Limb (tissue), 2 donors: ENCODE measurements around the gene DICER1.
"Not testable (repeated sequence)": the region's sequence is repeated elsewhere in the genome, so short reads cannot be mapped to it uniquely, and the experiment has no call there.

Experiments
- DNase-seq, 2 donors: peaks; one replicate each; pipeline ENCODE4 v3.0.0-alpha.2; 2016; ENCODE audit errors: extremely low spot score in 2 of 2

Gene DICER1

GRCh38 chr14:95151561-95151960 is 5.8 kb downstream of the DICER1 start:
- no peak for DNase-seq

DNA sequence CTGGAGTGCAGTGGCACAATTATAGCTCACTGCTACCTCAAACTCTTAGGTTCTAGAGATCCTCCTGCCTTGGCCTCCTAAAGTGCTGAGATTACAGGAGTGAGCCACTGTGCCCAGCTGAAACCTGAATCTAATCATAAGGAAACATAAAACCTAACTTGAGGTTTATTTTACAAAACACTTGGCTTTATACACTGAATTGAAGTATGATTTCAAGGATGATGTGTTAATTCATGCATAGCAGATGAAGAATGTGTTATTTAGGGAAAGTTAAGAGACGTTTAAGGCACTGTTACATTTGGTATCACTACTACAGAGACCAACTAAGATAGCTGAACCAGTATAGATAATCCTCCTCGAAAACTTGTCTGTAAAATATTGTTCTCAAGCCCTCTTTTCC is 6.4 kb downstream of the DICER1 start:
- no peak for DNase-seq

- no peak for DNase-seq
Measured at GRCh38 chr14:95149441-95149840, 7.9 kb downstream of the DICER1 start.

GRCh38 chr14:95147597-95147996 is 9.7 kb downstream of the DICER1 start:
- no peak for DNase-seq

GRCh38 chr14:95146079-95146771 is 11.1 kb downstream of the DICER1 start:
- no peak for DNase-seq

- DNase-seq, result no peak
Measured at GRCh38 chr14:95144849-95145248, 12.5 kb downstream of the DICER1 start.

DNA sequence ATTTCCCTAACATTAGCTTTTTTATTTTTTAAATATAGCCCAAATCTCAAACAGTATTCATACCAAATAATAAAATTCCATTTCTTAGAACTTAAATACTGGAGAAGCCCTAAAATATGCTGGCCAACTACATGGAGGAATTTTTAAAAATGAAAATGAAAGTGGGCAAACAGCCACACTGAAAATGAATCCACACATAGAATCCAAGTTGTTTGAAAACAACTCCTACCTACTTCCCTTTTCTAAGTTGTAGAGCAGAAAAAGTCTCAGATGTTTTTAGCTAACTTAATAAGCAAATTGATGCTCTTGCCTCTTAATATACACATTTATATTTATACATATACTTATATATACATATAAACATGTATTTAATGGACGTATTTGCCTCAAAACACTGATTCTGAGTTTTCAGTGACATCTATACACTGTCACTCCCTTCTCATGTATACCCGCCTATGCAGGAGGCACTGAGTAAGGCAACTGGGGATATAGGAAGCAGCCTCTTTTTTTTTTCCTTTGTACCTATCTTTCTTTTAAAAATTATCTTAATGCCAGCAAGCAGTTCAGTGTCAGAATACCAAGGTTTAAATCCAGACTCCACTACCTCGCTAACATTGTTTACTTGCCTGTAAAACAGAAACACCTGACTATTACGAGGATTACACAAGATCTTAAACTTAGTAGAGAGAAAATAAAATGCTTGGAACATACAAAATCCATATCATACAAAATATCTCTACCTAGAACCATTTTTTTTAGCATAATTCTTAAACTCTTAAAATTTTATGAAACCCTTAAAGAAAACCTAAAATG is 13.3 kb downstream of the DICER1 start:
- DNase-seq, result no peak

DNA sequence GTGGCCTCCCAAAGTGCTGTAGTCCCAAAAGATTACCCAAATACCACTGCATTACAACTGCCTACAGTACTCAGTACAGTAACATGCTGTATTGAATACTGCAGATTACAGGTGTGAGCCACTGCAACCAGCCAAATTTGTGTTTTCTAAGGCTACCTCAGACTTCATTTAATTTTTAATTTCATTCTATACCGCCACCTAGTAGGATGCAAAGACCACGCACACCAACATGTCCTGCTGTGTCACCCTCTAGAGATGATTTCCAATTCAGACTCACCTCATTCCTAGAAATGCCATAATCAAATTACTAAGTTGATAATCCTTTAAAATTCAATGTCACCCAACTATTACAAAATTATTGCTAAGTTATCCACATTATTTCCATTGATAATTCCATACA is 15.1 kb downstream of the DICER1 start:
- no peak for DNase-seq

DNA sequence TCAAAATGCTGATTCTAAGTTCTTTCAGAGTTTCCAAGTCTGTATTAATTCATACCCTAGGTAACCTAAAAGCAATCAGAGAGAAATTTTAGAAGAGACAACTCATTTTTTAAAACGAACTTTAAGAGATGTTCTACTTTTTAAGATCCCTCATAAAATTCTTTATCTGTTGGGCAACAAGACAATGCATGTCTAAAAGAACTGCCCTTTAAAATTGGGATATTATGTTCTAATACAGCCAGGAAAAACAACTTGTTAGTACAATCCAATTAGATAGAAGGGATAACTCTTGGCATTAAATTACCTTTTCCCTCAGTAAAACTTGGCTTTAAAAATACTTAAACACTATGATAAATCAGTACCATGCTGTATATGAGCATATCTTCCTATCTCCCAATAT is 15.6 kb downstream of the DICER1 start:
- DNase-seq, result no peak

- no peak for DNase-seq
Measured at GRCh38 chr14:95140060-95140858, 17.1 kb downstream of the DICER1 start.

DNA sequence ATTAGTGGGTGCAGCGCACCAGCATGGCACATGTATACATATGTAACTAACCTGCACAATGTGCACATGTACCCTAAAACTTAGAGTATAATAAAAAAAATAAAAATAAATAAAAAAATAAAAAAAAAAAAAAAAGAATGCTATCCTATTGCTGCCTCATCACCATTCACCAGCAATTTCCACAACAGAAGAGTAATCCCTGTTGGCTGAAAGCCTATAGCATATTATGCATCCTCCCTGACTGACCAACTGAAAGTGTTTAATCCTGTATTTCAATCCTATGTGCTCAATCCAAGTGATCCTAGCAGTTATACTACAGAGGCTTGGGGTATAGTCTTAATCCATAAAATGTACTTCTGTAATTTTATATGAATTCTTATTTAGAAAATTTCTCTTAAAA is 18.5 kb downstream of the DICER1 start:
- DNase-seq, result no peak

DNA sequence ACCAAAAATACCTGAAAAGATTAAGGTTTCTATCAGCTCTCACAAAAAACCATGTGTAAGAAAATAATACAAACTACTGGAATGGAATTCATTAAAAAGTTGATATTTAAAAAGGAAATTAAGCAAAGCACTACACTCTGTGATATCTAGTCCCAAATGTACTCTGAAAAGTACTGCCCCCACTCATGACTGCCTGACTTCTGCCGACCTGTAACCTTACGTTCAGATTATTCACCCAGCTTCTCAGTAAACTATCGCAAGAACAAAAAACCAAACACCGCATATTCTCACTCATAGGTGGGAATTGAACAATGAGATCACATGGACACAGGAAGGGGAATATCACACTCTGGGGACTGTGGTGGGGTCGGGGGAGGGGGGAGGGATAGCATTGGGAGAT is 18.9 kb downstream of the DICER1 start:
- not testable (repeated sequence) for DNase-seq

DNA sequence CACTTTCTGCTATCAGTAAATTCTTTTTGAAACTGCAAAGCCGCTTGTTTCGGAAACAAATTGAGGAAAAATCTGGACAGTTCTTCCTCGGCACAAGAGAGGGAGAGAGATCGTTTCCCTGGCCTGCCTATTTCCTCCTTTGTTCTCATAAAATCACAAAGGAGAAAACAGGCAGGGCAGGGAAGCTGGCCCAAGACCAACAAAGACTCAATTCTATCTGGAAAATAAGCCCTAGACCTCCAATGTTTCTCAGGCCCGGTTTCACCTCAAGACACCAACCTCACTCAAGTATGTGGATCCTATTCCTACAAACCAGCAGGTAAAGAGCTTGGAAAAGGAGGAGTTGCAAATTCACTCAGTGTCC is 19.5 kb downstream of the DICER1 start:
- no peak for DNase-seq

DNA sequence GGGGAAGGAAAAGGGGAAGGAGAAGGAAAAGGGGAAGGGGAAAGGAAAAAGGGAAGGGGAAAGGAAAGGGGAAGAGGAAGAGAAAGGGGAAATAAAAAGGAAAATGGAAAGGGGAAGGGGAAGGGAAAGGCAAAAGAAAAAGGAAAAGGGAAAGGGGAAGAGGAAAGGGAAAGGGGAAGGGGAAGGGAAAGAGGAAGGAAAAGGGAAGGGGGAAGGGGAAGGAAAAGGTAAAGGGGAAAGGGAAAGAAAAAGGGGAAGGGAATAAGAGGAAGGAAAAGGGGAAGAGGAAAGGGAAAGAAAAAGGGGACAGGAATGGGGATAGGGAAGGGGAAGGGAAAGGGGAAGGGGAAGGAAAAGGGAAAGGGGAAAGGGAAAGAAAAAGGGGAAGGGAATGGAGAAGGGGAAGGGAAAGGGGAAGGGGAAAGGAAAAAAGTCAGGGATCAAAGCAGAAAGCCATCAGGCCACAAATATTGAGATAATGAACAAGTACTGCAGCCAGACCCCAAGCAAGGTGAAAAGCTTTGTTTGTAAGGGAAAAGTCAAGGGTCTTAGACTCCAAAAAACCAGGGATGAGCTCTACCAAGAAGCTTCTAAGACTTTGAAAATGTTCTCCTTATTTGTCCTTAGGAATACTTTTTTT is 20.0 kb downstream of the DICER1 start:
- DNase-seq, result no peak

DNA sequence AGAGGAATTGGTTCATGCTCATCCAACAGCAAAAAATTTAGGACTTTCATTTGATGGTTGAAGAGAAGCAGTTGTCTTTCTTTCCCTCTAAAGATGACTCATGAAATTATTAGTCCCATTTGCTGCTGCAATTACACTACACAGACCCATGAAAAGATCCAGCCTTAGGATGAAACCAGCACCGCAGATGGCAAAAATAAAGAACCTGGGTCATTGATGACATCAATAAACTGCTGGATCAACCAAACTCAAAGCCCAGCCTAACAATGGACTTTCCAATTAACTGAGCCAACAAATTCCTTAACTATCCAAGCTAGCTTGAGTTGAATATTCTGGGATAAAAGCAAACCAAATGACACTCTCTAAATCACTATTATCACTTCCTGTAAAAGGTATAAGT is 20.7 kb downstream of the DICER1 start:
- no peak for DNase-seq

- no peak for DNase-seq
Measured at GRCh38 chr14:95134304-95134933, 22.9 kb downstream of the DICER1 start.

DNA sequence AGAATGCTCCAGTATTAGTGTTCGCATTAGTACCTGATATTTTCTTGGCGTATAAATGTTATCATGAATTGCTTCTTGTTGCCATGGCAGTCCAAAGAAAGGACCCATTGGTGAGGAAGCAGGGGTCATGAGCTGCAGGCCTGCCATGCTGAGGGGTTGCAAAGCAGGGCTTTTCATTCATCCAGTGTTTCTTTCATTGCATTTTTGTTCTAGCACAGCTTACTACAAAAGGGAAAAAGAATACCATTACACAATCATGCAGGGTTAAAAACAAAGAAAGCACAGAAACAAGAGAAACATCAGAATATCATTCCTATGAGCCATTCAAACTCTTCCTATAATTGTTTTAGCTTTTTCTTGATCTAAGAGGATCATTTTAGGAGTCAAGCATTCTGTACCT is 24.0 kb downstream of the DICER1 start:
- no peak for DNase-seq

- DNase-seq, result no peak
Measured at GRCh38 chr14:95132760-95133159, 24.6 kb downstream of the DICER1 start.

DNA sequence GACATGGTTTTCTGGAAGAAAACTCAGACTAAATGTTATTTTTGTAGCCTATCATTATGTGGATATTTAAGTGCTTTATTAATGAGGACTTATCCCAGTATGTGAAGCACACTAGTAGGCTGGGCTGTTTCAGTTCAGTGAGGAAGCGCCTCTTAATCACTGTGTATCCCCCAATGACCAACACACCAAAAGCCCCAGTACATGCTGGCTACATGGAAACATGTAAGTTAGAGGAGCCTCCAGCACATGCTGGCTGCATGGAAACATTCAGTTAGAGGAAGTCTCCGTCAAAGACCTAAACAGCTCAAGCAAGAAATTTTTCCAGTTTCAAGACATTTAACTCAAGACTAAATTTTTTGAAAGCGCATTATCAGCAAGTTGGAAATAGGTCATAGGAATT is 26.8 kb downstream of the DICER1 start:
- DNase-seq, result no peak

DNA sequence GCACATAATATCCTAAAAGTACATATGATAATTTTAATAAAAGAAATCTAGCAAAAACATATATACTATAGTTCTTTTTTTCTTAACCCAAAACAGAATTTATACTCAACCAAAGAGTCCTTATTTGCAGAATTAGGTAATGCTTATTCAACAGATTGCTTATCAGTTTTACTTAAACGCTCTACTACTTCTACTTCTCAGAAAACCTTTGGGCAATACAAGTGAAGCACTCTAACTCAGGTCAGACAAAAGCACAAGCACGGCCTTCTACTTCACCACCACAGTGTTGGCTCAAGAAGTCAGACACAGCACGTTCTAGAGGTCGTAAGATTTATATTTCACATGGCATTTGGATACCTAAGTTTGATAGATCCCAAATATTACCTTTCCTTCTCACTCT is 29.2 kb downstream of the DICER1 start:
- no peak for DNase-seq

DNA sequence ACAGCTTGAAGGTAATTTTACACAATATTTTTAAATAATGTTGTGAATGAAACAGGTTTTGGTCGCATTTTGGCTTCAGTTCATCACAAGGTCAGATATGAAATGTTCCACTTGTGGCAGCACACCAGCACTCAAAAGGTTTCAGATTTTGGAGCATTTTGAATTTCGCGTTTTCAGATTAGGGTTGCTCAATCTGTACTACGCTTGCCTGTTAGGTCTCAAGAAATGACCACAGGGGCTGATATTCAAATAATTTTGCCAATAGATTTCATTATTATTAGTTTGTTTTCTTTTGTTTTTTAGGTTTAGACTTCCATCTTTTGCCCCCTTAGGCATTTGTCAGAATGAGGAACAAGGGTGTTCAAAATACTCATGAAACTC is 29.8 kb downstream of the DICER1 start:
- no peak for DNase-seq
